H1 (cell line): ENCODE data around the gene MITF. TPM values are rescaled to one million over a fixed set of nuclear protein-coding genes. Genes with fewer than 3 reads are reported as not detected.

Experiments used
- CTCF ChIA-PET: fragments of 300-600 bp; sonication (Branson Sonifier 250); formaldehyde crosslinking; loops from one replicate; lab custom pipeline; 2021; ENCODE audit not compliant: partially characterized antibody; lab: Charles Lee
- POLR2A ChIA-PET: fragments of 300-600 bp; sonication (Branson Sonifier 250); formaldehyde crosslinking; loops from one replicate; lab custom pipeline; 2021; ENCODE audit warnings: inconsistent platforms; ENCODE audit not compliant: partially characterized antibody; lab: Charles Lee
- DNase-seq, 2 experiments: peaks; one replicate each; pipeline versions ENCODE4 v3.0.0 to v3.0.0-alpha.2; 2010 to 2022; ENCODE audit warnings: low spot score in 2 of 2, low read depth in 1 of 2, mixed read lengths in 1 of 2
- FAIRE-seq: peaks from 2 replicates; lab custom pipeline; 2011; peaks lifted over from hg19 to GRCh38; lab: Jason Lieb, UNC
- H2AFZ ChIP-seq: 2 replicates; pipeline ENCODE4 v1.8.1; 2012; ENCODE audit warnings: low read length, inconsistent platforms
- H2AK5ac ChIP-seq: 2 replicates; pipeline ENCODE4 v1.6.1; 2013; ENCODE audit warnings: low read depth, low read length
- H2BK120ac ChIP-seq: replicated peaks from 2 replicates; pipeline ENCODE3; 2013; ENCODE audit warnings: low read depth, low read length, inconsistent platforms
- H2BK12ac ChIP-seq: 2 replicates; pipeline ENCODE4 v1.6.1; 2013; ENCODE audit warnings: low read depth, low read length
- H2BK15ac ChIP-seq: 2 replicates; pipeline ENCODE4 v1.6.1; 2013; ENCODE audit warnings: low read length
- H2BK20ac ChIP-seq: 2 replicates; pipeline ENCODE4 v1.6.1; 2013; ENCODE audit warnings: low read length
- H2BK5ac ChIP-seq: 2 replicates; pipeline ENCODE4 v1.6.1; 2013; ENCODE audit warnings: low read depth, low read length
- H3K14ac ChIP-seq: 2 replicates; pipeline ENCODE4 v1.6.1; 2013; ENCODE audit warnings: inconsistent platforms; ENCODE audit not compliant: insufficient read length
- H3K18ac ChIP-seq: 2 replicates; pipeline ENCODE4 v1.6.1; 2013; ENCODE audit warnings: low read length; ENCODE audit errors: extremely low read depth
- H3K23ac ChIP-seq: 2 replicates; pipeline ENCODE4 v1.6.1; 2013; ENCODE audit warnings: inconsistent platforms; ENCODE audit not compliant: insufficient read length
- H3K23me2 ChIP-seq: 2 replicates; pipeline ENCODE4 v1.6.1; 2013; ENCODE audit warnings: low read depth, low read length
- H3K27ac ChIP-seq: 2 replicates; pipeline ENCODE4 v1.6.1; 2011; ENCODE audit warnings: low read depth, low read length, inconsistent platforms
- H3K27me3 ChIP-seq, 4 experiments: replicated peaks in 1 of 4; 1 replicate in 1 of 4; 2 replicates in 3 of 4; pipeline versions ENCODE4 v1.6.1 to v1.8.1; 2011 to 2013; ENCODE audit warnings: low read length in 3 of 4, mild to moderate bottlenecking in 3 of 4, inconsistent platforms in 2 of 4, mixed read lengths in 2 of 4, moderate library complexity in 1 of 4; ENCODE audit not compliant: control insufficient read depth in 3 of 4, insufficient read depth in 3 of 4; ENCODE audit errors: extremely low read depth in 1 of 4
- H3K36me3 ChIP-seq, 4 experiments: 2 replicates each; pipeline versions ENCODE4 v1.6.1 to v1.8.1; 2011 to 2013; ENCODE audit warnings: mild to moderate bottlenecking in 4 of 4, low read length in 3 of 4, moderate library complexity in 2 of 4, control low read depth in 1 of 4, inconsistent platforms in 1 of 4; ENCODE audit not compliant: insufficient read depth in 4 of 4, control insufficient read depth in 2 of 4
- H3K4ac ChIP-seq: replicated peaks from 2 replicates; pipeline ENCODE3; 2013; ENCODE audit warnings: low read length, low read depth, mixed read lengths, inconsistent platforms; ENCODE audit not compliant: insufficient read length
- H3K4me1 ChIP-seq, 4 experiments: replicated peaks in 1 of 4; 1 replicate in 1 of 4; 2 replicates in 3 of 4; pipeline versions ENCODE4 v1.6.1 to v1.8.1; 2011 to 2013; ENCODE audit warnings: low read length in 3 of 4, inconsistent platforms in 2 of 4, mixed read lengths in 1 of 4; ENCODE audit not compliant: insufficient read depth in 4 of 4, control insufficient read depth in 3 of 4
- H3K4me2 ChIP-seq, 2 experiments: 2 replicates each; pipeline versions ENCODE4 v1.6.1 to v1.8.1; 2011 to 2013; ENCODE audit warnings: low read depth in 2 of 2, low read length in 2 of 2, control low read depth in 1 of 2, inconsistent platforms in 1 of 2, mild to moderate bottlenecking in 1 of 2; ENCODE audit not compliant: insufficient read depth in 1 of 2
- H3K4me3 ChIP-seq, 4 experiments: fragments of 200-600, 300-600 bp in 1 of 4; sonication (generic), shearing (Covaris generic), sonication (Bioruptor Twin) in 1 of 4; 2 replicates each; pipeline versions ENCODE4 v1.5.1 to v1.8.1; 2011 to 2016; ENCODE audit warnings: low read length in 4 of 4, low read depth in 3 of 4, control low read depth in 2 of 4, inconsistent platforms in 2 of 4, mild to moderate bottlenecking in 2 of 4, mixed read lengths in 1 of 4, moderate library complexity in 1 of 4; ENCODE audit not compliant: insufficient read depth in 2 of 4; ENCODE audit errors: extremely low read depth in 1 of 4
- H3K56ac ChIP-seq: replicated peaks from 2 replicates; pipeline ENCODE3; 2013; ENCODE audit warnings: low read depth, mild to moderate bottlenecking, mixed read lengths, low read length, inconsistent platforms; ENCODE audit not compliant: insufficient read length
- H3K79me1 ChIP-seq: 2 replicates; pipeline ENCODE4 v1.6.1; 2013; ENCODE audit warnings: low read depth, low read length, control low read depth
- H3K79me2 ChIP-seq, 2 experiments: 2 replicates each; pipeline versions ENCODE4 v1.6.1 to v1.8.1; 2012 to 2013; ENCODE audit warnings: low read length in 2 of 2, mild to moderate bottlenecking in 2 of 2, inconsistent platforms in 1 of 2; ENCODE audit not compliant: insufficient read depth in 2 of 2, control insufficient read depth in 1 of 2
- H3K9ac ChIP-seq, 4 experiments: replicated peaks in 1 of 4; 1 replicate in 1 of 4; 2 replicates in 3 of 4; pipeline versions ENCODE4 v1.6.1 to v1.8.1; 2011 to 2013; ENCODE audit warnings: low read depth in 3 of 4, low read length in 3 of 4, control low read depth in 2 of 4, mild to moderate bottlenecking in 2 of 4, moderate library complexity in 2 of 4, inconsistent platforms in 1 of 4; ENCODE audit errors: extremely low read depth in 1 of 4
- H3K9me3 ChIP-seq, 2 experiments: 2 replicates each; pipeline versions ENCODE4 v1.6.1 to v1.8.1; 2012 to 2013; ENCODE audit warnings: mild to moderate bottlenecking in 2 of 2, moderate library complexity in 2 of 2, control low read depth in 1 of 2, inconsistent platforms in 1 of 2, low read depth in 1 of 2, low read length in 1 of 2, mixed read lengths in 1 of 2; ENCODE audit not compliant: insufficient read depth in 2 of 2
- H4K20me1 ChIP-seq, 2 experiments: replicated peaks in 1 of 2; 2 replicates each; pipeline versions ENCODE3 to v1.8.1; 2011 to 2013; ENCODE audit warnings: inconsistent platforms in 2 of 2, low read length in 2 of 2, mild to moderate bottlenecking in 1 of 2; ENCODE audit not compliant: insufficient read depth in 2 of 2, control insufficient read depth in 1 of 2
- H4K5ac ChIP-seq: 2 replicates; pipeline ENCODE4 v1.6.1; 2013; ENCODE audit warnings: low read length, low read depth, mixed read lengths, inconsistent platforms; ENCODE audit not compliant: insufficient read length
- H4K8ac ChIP-seq: 2 replicates; pipeline ENCODE4 v1.8.0; 2013; ENCODE audit warnings: mild to moderate bottlenecking, moderate library complexity, low read length, inconsistent platforms; ENCODE audit not compliant: insufficient read depth; ENCODE audit errors: extremely low read depth
- H4K91ac ChIP-seq: replicated peaks from 2 replicates; pipeline ENCODE3; 2013; ENCODE audit warnings: low read length, mixed read lengths, inconsistent platforms; ENCODE audit not compliant: insufficient read length
- CHD2 ChIP-seq: IDR thresholded peaks from 2 replicates; pipeline ENCODE4 v1.6.1; 2012; ENCODE audit warnings: low read length, improper control_type of control experiment
- JUN ChIP-seq: IDR thresholded peaks from 2 replicates; pipeline ENCODE4 v1.6.1; 2011; ENCODE audit warnings: low read depth, mild to moderate bottlenecking, improper control_type of control experiment, low read length
- KDM1A ChIP-seq: fragments of 200-600, 300-600 bp; sonication (generic); IDR thresholded peaks from 2 replicates; pipeline ENCODE4 v1.7.1; 2016; ENCODE audit warnings: mild to moderate bottlenecking, low read length, borderline replicate concordance
- SIX5 ChIP-seq: IDR thresholded peaks from 2 replicates; pipeline ENCODE4 v1.6.1; 2011; ENCODE audit warnings: mild to moderate bottlenecking, low read depth, low read length
- USF2 ChIP-seq: IDR thresholded peaks from 2 replicates; pipeline ENCODE4 v1.6.1; 2011; ENCODE audit warnings: low read length, improper control_type of control experiment
- WGBS, 2 experiments: shearing (Covaris generic) in 1 of 2; methylation state at CpG; one replicate each; pipeline versions ENCODE4 v1.1.6 to v1.1.7; 2013 to 2015; ENCODE audit warnings: low lambda C conversion rate in 2 of 2, mixed read lengths in 2 of 2, inconsistent platforms in 1 of 2, low coverage in 1 of 2, missing lambda C conversion rate in 1 of 2; ENCODE audit not compliant: insufficient replicate concordance in 2 of 2, insufficient coverage in 1 of 2, insufficient read length in 1 of 2; ENCODE audit errors: extremely low coverage in 1 of 2, missing lambda C conversion rate in 1 of 2; 5-methylcytosine and 5-hydroxymethylcytosine counted together
- long read RNA-seq, 2 experiments: library from RNA in 1 of 2; library from capped mRNA in 1 of 2; stranded (forward); transcript quantifications; one replicate each; pipeline ENCODE4 v2.0.0, GENCODE V29; 2021; ENCODE audit warnings: inconsistent platforms in 1 of 2
- polyA minus RNA-seq, 3 experiments: library from RNA; depleted of rRNA, polyadenylated mRNA; stranded (reverse); fragments of >200 nt; gene quantifications; 1 replicate in 2 of 3; 2 replicates in 1 of 3; pipeline ENCODE4 v1.2.3, GENCODE V29; 2011
- polyA plus RNA-seq, 7 experiments: library from polyadenylated mRNA; depleted of rRNA in 3 of 7; stranded (reverse) in 5 of 7; unstranded in 2 of 7; fragments of >200 nt in 5 of 7; fragments of 200-250 nt in 2 of 7; gene quantifications; 1 replicate in 5 of 7; 2 replicates in 1 of 7; 4 replicates in 1 of 7; pipeline versions ENCODE4 v1.2.1 to v1.2.3, GENCODE V29; 2011 to 2013; ENCODE audit warnings: missing spikeins in 2 of 7, mixed read lengths in 2 of 7
- total RNA-seq: library from RNA; stranded (reverse); fragmentation: NEBNext Ultra II Directional; extraction: Animal tissue kit (Norgen Biotek cat#: 25700); gene quantifications from 2 replicates; pipeline ENCODE4 v1.2.1, GENCODE V29; 2021

MITF gene, protein sequence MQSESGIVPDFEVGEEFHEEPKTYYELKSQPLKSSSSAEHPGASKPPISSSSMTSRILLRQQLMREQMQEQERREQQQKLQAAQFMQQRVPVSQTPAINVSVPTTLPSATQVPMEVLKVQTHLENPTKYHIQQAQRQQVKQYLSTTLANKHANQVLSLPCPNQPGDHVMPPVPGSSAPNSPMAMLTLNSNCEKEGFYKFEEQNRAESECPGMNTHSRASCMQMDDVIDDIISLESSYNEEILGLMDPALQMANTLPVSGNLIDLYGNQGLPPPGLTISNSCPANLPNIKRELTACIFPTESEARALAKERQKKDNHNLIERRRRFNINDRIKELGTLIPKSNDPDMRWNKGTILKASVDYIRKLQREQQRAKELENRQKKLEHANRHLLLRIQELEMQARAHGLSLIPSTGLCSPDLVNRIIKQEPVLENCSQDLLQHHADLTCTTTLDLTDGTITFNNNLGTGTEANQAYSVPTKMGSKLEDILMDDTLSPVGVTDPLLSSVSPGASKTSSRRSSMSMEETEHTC
- total RNA-seq = 1.4 and 1.9 TPM in 2 replicates
- 0.46 and 0.53 TPM in 2 replicates for polyA plus RNA-seq (2011; rRNA removed)
- 0.57 TPM for polyA plus RNA-seq (2011; cell fraction: cytosol; rRNA removed)
- polyA plus RNA-seq (2011; cell fraction: nucleus; rRNA removed) = 1.3 TPM
- polyA plus RNA-seq (2012, experiment 1 of 2) = 0.38 to 0.80 TPM (median 0.65 TPM) in 4 replicates
- 0.05 TPM for polyA plus RNA-seq (2012, experiment 2 of 2)
- 0.71 TPM for polyA plus RNA-seq (2013, experiment 1 of 2)
- polyA plus RNA-seq (2013, experiment 2 of 2) = 0.81 TPM
- 1.6 and 2.5 TPM in 2 replicates for polyA minus RNA-seq (2011; rRNA and poly(A)+ RNA removed)
- polyA minus RNA-seq (2011; cell fraction: cytosol; rRNA and poly(A)+ RNA removed) = 1.3 TPM
- polyA minus RNA-seq (2011; cell fraction: nucleus; rRNA and poly(A)+ RNA removed) = 4.3 TPM
- long read RNA-seq, experiment 1, partial matches to known transcripts = 0 of 1 reads
- long read RNA-seq, experiment 1, other reads (novel, unspliced or antisense) = 1 of 1 reads
- long read RNA-seq, experiment 2 = 0 reads

DNA sequence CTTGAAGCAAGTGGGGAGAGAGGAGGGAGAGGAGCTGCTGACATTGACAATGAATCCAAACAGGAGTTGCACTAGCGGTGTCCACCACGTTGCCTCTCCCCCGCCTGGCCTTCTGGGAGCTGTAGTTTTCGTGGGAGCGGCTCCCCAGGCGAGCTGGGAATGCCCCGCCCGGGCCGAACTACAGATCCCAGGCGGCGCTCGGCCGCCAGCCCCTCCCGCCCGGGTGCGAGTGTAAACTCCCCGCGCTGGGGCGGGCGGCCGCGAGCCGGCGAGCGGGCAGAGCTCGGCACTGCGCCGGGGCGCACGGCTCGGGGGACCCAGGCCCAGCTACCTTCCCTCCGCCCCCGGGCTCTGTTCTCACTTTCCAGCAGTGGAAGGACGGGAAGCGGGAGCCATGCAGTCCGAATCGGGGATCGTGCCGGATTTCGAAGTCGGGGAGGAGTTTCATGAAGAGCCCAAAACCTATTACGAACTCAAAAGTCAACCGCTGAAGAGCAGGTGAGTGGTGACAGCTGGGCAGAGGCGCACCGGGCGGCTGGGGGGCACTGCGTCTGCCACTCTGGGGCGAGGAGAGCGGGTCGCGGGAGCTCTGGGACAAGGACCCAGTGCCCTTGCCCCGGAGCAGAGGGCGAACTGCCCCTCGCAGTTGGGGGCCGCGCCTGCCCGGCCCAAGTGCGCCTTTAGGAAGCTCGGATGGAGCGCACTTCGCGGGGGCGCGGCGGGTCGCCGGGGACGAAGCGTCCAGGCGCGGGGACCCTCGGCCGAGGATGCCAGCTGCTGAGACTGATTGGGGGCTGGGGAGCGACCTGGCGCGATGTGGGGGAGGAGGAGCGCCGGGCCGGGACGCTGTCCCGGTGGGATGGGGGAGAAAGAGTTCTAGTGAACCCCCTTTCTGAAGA is at the start of gene MITF:
MITF (plus strand) TSS at position 261 of the 899 bp plus-strand sequence; CDS start at position 395, 134 bp downstream.
- CTCF ChIA-PET = interaction anchor here (1.0 to 1.2 kb wide), 4 partner anchors 10 to 111 kb away, joined by 3 read pairs; no protein-coding TSS in a partner anchor
- H3K79me1 ChIP-seq = no peaks in the 10 kb centered on the region
- no peak within 1 kb of the TSS for H3K56ac ChIP-seq
- H2AFZ ChIP-seq = peak within 1 kb of the TSS; percentile 91
- no peak within 1 kb of the TSS for H2BK12ac ChIP-seq
- H3K14ac ChIP-seq = no peak within 1 kb of the TSS
- DNase-seq (peak; percentile 83 to 90), FAIRE-seq (no peak)
- no peaks in the 10 kb centered on the region for H3K36me3 ChIP-seq
- no peak within 1 kb of the TSS for H4K8ac ChIP-seq
- POLR2A ChIA-PET = interaction anchor here (1.0 kb wide), 1 partner anchor 20 kb away, joined by 5 read pairs; no protein-coding TSS in a partner anchor
- no peaks in the 10 kb centered on the region for H4K20me1 ChIP-seq
- H4K5ac ChIP-seq = no peak within 1 kb of the TSS
- peak within 1 kb of the TSS; percentile 71 to 86 (median 81) for H3K4me3 ChIP-seq
- no peak within 1 kb of the TSS for H3K23ac ChIP-seq
- peaks cover 0 to 5% (median 1%) of the 10 kb centered on the region in 4 experiments; a peak in 4 of 7 replicates for H3K4me1 ChIP-seq
- no peak within 1 kb of the TSS for H3K18ac ChIP-seq
- no peak within 1 kb of the TSS; a peak in 1 of 7 replicates for H3K9ac ChIP-seq
- peak within 1 kb of the TSS; percentile 83 to 94 for H3K4me2 ChIP-seq
- H2BK20ac ChIP-seq = no peak within 1 kb of the TSS
- H4K91ac ChIP-seq = no peak within 1 kb of the TSS
- no peak within 1 kb of the TSS for H3K4ac ChIP-seq
- H3K9me3 ChIP-seq = no peaks in the 10 kb centered on the region
- 1% methylated on average over 76 of the region's 81 CpGs; no CpG with 5 or more reads in 1 of the 2 experiments for WGBS, 2 experiments
- peaks cover 13% of the 10 kb centered on the region; the same call in 1 of the 2 replicates for H3K23me2 ChIP-seq
- H3K79me2 ChIP-seq = no peaks in the 10 kb centered on the region
- no peak within 1 kb of the TSS for H2BK120ac ChIP-seq
- no peak within 1 kb of the TSS for H3K27ac ChIP-seq
- H2BK5ac ChIP-seq = no peak within 1 kb of the TSS
- H2BK15ac ChIP-seq = no peak within 1 kb of the TSS
- H3K27me3 ChIP-seq = peaks cover 0 to 22% (median 14%) of the 10 kb centered on the region in 4 experiments; a peak in 5 of 7 replicates
- no peak within 1 kb of the TSS for H2AK5ac ChIP-seq
- TF ChIP-seq KDM1A (no peak), USF2 (no peak), SIX5 (peak; percentile 94), JUN (no peak), CHD2 (peak; percentile 27; the same call in 1 of the 2 replicates)
